ENCODE data around the gene TPBGL.

GRCh38 chr11:75272391-75272790, 31.8 kb downstream of the TPBGL start:
- no peak for TF ChIP-seq CTCF (IDR thresholded peaks at IDR 0.05)
- no peak for TF ChIP-seq USF2 (IDR thresholded peaks at IDR 0.05; ENCODE audit: borderline replicate concordance, low read depth, low read length)
- TF ChIP-seq POLR2AphosphoS5 (IDR thresholded peaks at IDR 0.05; ENCODE audit: low read depth, low read length), result no peak
